CD14-positive monocyte (primary cell): Measurements from ENCODE around the gene ENOSF1. TPM values are rescaled to one million over a fixed set of nuclear protein-coding genes. Genes with fewer than 3 reads are reported as not detected.

Experiments
- DNase-seq, 3 donors: peaks; one replicate each; pipeline ENCODE4 v3.0.0-alpha.2; 2011 to 2022
- H2AFZ ChIP-seq: 2 replicates; pipeline ENCODE4 v1.6.0; 2012; ENCODE audit warnings: mild to moderate bottlenecking, low read depth, low read length, inconsistent platforms; ENCODE audit not compliant: insufficient read depth, poor library complexity, severe bottlenecking
- H3K27ac ChIP-seq, 2 donors: 1 replicate in 1 of 2; 2 replicates in 1 of 2; pipeline ENCODE4 v1.5.1; 2012 to 2013; ENCODE audit warnings: low read length in 2 of 2, control low read depth in 1 of 2, inconsistent platforms in 1 of 2, low read depth in 1 of 2, mild to moderate bottlenecking in 1 of 2
- H3K27me3 ChIP-seq, 2 donors: one replicate each; pipeline versions ENCODE4 v1.6.0 to v1.6.1; 2011 to 2013; ENCODE audit warnings: low read length in 2 of 2; ENCODE audit not compliant: control insufficient read depth in 2 of 2, insufficient read depth in 2 of 2
- H3K36me3 ChIP-seq, 2 donors: replicated peaks in 1 of 2; 1 replicate in 1 of 2; 2 replicates in 1 of 2; pipeline versions ENCODE4 v1.5.1 to v1.6.1; 2012 to 2013; ENCODE audit warnings: low read length in 2 of 2, control low read depth in 1 of 2, inconsistent platforms in 1 of 2, mild to moderate bottlenecking in 1 of 2; ENCODE audit not compliant: insufficient read depth in 2 of 2, control insufficient read depth in 1 of 2
- H3K4me1 ChIP-seq, 2 donors: 1 replicate in 1 of 2; 2 replicates in 1 of 2; pipeline versions ENCODE4 v1.5.1 to v1.6.1; 2012 to 2013; ENCODE audit warnings: low read length in 2 of 2, control low read depth in 1 of 2, inconsistent platforms in 1 of 2, mild to moderate bottlenecking in 1 of 2, moderate library complexity in 1 of 2; ENCODE audit not compliant: insufficient read depth in 2 of 2, control insufficient read depth in 1 of 2
- H3K4me2 ChIP-seq: replicated peaks from 2 replicates; pipeline ENCODE3; 2012; ENCODE audit warnings: low read length, moderate library complexity, mild to moderate bottlenecking; ENCODE audit not compliant: poor library complexity, severe bottlenecking; ENCODE audit errors: extremely low read depth
- H3K4me3 ChIP-seq, 3 experiments: fragments of 200-600 bp in 1 of 3; sonication (generic) in 1 of 3; replicated peaks in 1 of 3; 1 replicate in 2 of 3; 2 replicates in 1 of 3; pipeline ENCODE4 v1.5.1; 2011 to 2013; ENCODE audit warnings: low read length in 3 of 3, mild to moderate bottlenecking in 3 of 3, control low read depth in 2 of 3, low read depth in 2 of 3, inconsistent platforms in 1 of 3, moderate library complexity in 1 of 3
- H3K79me2 ChIP-seq: 2 replicates; pipeline ENCODE4 v1.6.0; 2012; ENCODE audit warnings: mild to moderate bottlenecking, control low read depth, inconsistent platforms, low read length, moderate library complexity; ENCODE audit not compliant: insufficient read depth
- H3K9ac ChIP-seq: 2 replicates; pipeline ENCODE4 v1.6.0; 2017; ENCODE audit warnings: low read length, mild to moderate bottlenecking; ENCODE audit not compliant: insufficient read depth, poor library complexity, severe bottlenecking
- H3K9me3 ChIP-seq, 2 donors: replicated peaks in 1 of 2; 1 replicate in 1 of 2; 2 replicates in 1 of 2; pipeline versions ENCODE4 v1.5.1 to v1.6.1; 2012 to 2013; ENCODE audit warnings: low read length in 2 of 2, control low read depth in 1 of 2; ENCODE audit not compliant: control insufficient read depth in 1 of 2, insufficient read depth in 1 of 2
- H4K20me1 ChIP-seq: 2 replicates; pipeline ENCODE4 v1.6.0; 2012; ENCODE audit warnings: mild to moderate bottlenecking, low read length, control low read depth, moderate library complexity; ENCODE audit not compliant: insufficient read depth
- H3K27ac Mint-ChIP-seq, 7 donors: one replicate each; pipeline ENCODE4 v1.8.0; 2020; ENCODE audit warnings: mild to moderate bottlenecking in 7 of 7, mixed read lengths in 7 of 7, moderate library complexity in 6 of 7, inconsistent platforms in 2 of 7
- H3K27me3 Mint-ChIP-seq, 3 donors: one replicate each; pipeline ENCODE4 v1.8.0; 2021 to 2022; ENCODE audit warnings: low read depth in 3 of 3, mild to moderate bottlenecking in 3 of 3, mixed read lengths in 3 of 3, moderate library complexity in 3 of 3, inconsistent platforms in 1 of 3
- H3K36me3 Mint-ChIP-seq, 2 donors: one replicate each; pipeline ENCODE4 v1.8.0; 2020; ENCODE audit warnings: mixed read lengths in 2 of 2, inconsistent platforms in 1 of 2, mild to moderate bottlenecking in 1 of 2
- H3K4me1 Mint-ChIP-seq: one replicate; pipeline ENCODE4 v1.8.0; 2020; ENCODE audit warnings: mild to moderate bottlenecking, mixed read lengths
- H3K4me3 Mint-ChIP-seq, 2 donors: one replicate each; pipeline ENCODE4 v1.8.0; 2020; ENCODE audit warnings: mild to moderate bottlenecking in 2 of 2, mixed read lengths in 2 of 2, moderate library complexity in 1 of 2
- H3K9me3 Mint-ChIP-seq, 7 donors: one replicate each; pipeline ENCODE4 v1.8.0; 2020 to 2022; ENCODE audit warnings: mixed read lengths in 7 of 7, mild to moderate bottlenecking in 6 of 7, moderate library complexity in 6 of 7, inconsistent platforms in 2 of 7
- WGBS: methylation state at CpG from one replicate; pipeline ENCODE4 v1.1.5; 2013; ENCODE audit warnings: missing lambda C conversion rate; ENCODE audit not compliant: insufficient coverage; 5-methylcytosine and 5-hydroxymethylcytosine counted together
- intact Hi-C, 2 donors: fragments of 100-400 bp; cut with micrococcal nuclease; formaldehyde crosslinking; loops; one replicate each; pipeline versions ENCODE4 v1.15.0 to v1.15.1; 2023
- polyA plus RNA-seq, 3 donors: library from polyadenylated mRNA; depleted of rRNA in 1 of 3; unstranded in 2 of 3; stranded (reverse) in 1 of 3; fragments of 300-500 nt in 2 of 3; fragments of >200 nt in 1 of 3; fragmentation: Illumina TruSeq in 2 of 3; gene quantifications; 1 replicate in 2 of 3; 2 replicates in 1 of 3; pipeline ENCODE4 v1.2.3, GENCODE V29; 2012 to 2021
- TF ChIP-seq, protein P1 (sequence below): fragments of 200-600 bp; IDR thresholded peaks from one replicate; pipeline ENCODE4 v1.8.0; 2022; ENCODE audit warnings: antibody characterized with exemption, mild to moderate bottlenecking

The ENOSF1 gene
- polyA plus RNA-seq, 3 donors = 2.2 to 11.6 (median 2.3) TPM

DNA sequence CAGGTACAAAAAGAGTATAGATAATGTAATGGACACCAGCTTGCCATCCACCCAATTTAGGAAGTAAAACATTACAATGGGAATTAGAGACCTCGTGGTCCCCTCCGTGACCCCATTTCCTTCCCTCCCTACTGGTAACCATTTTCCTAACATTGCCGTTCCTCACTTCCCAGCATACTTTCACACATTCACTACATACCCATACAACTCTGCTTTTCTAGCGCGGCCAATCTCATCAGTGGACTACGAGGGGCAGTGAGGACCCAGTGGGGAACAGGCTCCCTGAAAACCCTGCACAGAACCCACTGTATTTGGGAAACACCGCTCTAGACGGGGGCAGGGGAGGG is 1.1 kb downstream of the ENOSF1 start:
- peaks cover 7 to 25% of the 10 kb centered on the region in 2 donors for H3K27me3 ChIP-seq
- H3K27ac Mint-ChIP-seq = peak overlapping the region; percentile 69 to 98 (median 93)
- peak overlapping the region; percentile 73 for H3K9ac ChIP-seq
- peaks cover 13 to 18% of the 10 kb centered on the region in 2 donors for H3K36me3 Mint-ChIP-seq
- H3K27me3 Mint-ChIP-seq = peaks cover 22 to 43% (median 28%) of the 10 kb centered on the region in 3 donors
- peak overlapping the region; percentile 86 to 92 for H3K4me3 Mint-ChIP-seq
- TF ChIP-seq, protein P1, sequence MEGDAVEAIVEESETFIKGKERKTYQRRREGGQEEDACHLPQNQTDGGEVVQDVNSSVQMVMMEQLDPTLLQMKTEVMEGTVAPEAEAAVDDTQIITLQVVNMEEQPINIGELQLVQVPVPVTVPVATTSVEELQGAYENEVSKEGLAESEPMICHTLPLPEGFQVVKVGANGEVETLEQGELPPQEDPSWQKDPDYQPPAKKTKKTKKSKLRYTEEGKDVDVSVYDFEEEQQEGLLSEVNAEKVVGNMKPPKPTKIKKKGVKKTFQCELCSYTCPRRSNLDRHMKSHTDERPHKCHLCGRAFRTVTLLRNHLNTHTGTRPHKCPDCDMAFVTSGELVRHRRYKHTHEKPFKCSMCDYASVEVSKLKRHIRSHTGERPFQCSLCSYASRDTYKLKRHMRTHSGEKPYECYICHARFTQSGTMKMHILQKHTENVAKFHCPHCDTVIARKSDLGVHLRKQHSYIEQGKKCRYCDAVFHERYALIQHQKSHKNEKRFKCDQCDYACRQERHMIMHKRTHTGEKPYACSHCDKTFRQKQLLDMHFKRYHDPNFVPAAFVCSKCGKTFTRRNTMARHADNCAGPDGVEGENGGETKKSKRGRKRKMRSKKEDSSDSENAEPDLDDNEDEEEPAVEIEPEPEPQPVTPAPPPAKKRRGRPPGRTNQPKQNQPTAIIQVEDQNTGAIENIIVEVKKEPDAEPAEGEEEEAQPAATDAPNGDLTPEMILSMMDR = no peak
- H3K27ac ChIP-seq = peak overlapping the region; percentile 40 to 78
- peak in 2 of 3 donors; percentile 26 to 62 for DNase-seq
- peak overlapping the region; percentile 67 for H2AFZ ChIP-seq
- H3K4me1 Mint-ChIP-seq = peaks cover 7% of the 10 kb centered on the region
- H3K9me3 ChIP-seq = peaks cover 0 to 5% of the 10 kb centered on the region in 2 donors
- peaks cover 0 to 10% (median 4%) of the 10 kb centered on the region in 7 donors for H3K9me3 Mint-ChIP-seq
- intact Hi-C loops = loop anchor here in 1 of 2 donors (5.0 kb wide), 2 partner anchors 39 to 444 kb away; partner anchors contain the start of gene THOC1
- WGBS = 0% methylated on average over 5 of the region's 8 CpGs
- no peaks in the 10 kb centered on the region for H4K20me1 ChIP-seq
- peaks cover 6 to 13% of the 10 kb centered on the region in 2 donors for H3K4me1 ChIP-seq
- H3K4me2 ChIP-seq = peak overlapping the region; percentile 86
- peak overlapping the region; percentile 64 to 91 (median 77) for H3K4me3 ChIP-seq
- H3K79me2 ChIP-seq = peaks cover 19% of the 10 kb centered on the region
- H3K36me3 ChIP-seq = no peaks in the 10 kb centered on the region

DNA sequence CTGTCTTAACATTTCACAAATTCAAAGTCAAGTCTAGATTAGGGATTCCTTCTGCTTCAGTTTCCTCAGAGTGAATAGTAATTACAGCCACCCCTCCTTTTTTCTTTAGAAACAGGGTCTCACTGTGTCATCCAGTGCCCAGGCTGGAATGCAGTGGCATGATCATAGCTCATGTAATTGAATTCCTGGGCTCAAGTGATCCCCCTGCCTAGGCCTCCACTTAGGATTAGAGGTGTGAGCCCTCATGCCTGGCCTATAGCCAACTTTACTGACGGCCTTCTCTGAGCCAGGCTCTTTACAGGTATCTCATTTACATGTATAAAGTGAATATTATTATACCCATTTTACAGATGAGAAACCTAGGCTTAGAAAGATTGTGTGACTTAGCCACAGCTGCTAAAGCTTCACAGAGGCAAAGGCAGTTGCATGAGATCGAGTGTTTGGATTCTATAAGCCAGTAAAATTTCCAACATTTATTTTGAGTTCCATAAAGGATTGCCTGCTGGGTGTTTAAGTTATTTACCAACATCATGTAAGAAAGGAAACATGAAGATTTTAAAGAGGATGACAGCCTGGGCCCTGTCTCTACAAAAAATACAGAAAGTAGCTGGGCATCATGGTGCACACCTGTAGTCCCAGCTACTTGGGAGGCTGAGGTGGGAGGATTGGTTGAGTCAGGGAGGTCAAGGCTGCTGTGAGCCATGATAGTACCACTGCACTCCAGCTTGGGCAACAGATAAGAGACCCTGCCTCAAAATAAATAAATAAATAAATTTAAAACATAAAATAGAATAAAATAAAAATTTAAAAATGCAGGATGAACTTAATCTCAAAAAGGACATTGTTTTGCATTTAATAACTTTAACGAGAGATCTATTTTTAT is 1.8 kb downstream of the ENOSF1 start:
- Mint-ChIP-seq H3K4me1 (peaks cover 7% of the 10 kb centered on the region), H3K27me3 (peaks cover 22 to 38% (median 28%) of the 10 kb centered on the region in 3 donors), H3K36me3 (peaks cover 17 to 21% of the 10 kb centered on the region in 2 donors), H3K9me3 (peaks cover 0 to 10% (median 4%) of the 10 kb centered on the region in 7 donors), H3K27ac (peak overlapping the region in 5 of 7 donors; percentile 42 to 98 (median 93)), H3K4me3 (peak overlapping the region; percentile 86 to 92)
- H2AFZ ChIP-seq = peak overlapping the region; percentile 67
- no peaks in the 10 kb centered on the region for H3K36me3 ChIP-seq
- peak overlapping the region; percentile 73 for H3K9ac ChIP-seq
- TF ChIP-seq, protein P1 = no peak
- H4K20me1 ChIP-seq = no peaks in the 10 kb centered on the region
- H3K79me2 ChIP-seq = peaks cover 19% of the 10 kb centered on the region
- no CpG with 5 or more reads among the region's 3 CpGs for WGBS
- peak overlapping the region in 2 of 3 experiments; percentile 77 to 91 for H3K4me3 ChIP-seq
- H3K4me2 ChIP-seq = peak overlapping the region; percentile 86
- peaks cover 0 to 5% of the 10 kb centered on the region in 2 donors for H3K9me3 ChIP-seq
- H3K4me1 ChIP-seq = peaks cover 6 to 13% of the 10 kb centered on the region in 2 donors
- peaks cover 6 to 19% of the 10 kb centered on the region in 2 donors for H3K27me3 ChIP-seq
- intact Hi-C loops = loop anchor here in 1 of 2 donors (5.0 kb wide), 2 partner anchors 38 to 443 kb away; partner anchors contain the start of gene THOC1
- H3K27ac ChIP-seq = no peak overlapping the region
- no peak for DNase-seq
